CD4-positive, CD25-positive, alpha-beta regulatory T cell (primary cell): Measurements from ENCODE around the gene SLC19A1. TPM values are rescaled to one million over a fixed set of nuclear protein-coding genes. Genes with fewer than 3 reads are reported as not detected.
A peak's percentile ranks its signal among the peaks of the same experiment; 100 is the strongest.
"Not testable (repeated sequence)": the region's sequence is repeated elsewhere in the genome, so short reads cannot be mapped to it uniquely, and the experiment has no call there.

Source experiments
- ATAC-seq, 2 donors: fragments of 150-1000 bp; cut with Tn5 transposase; one replicate each; pipeline ENCODE4 v1.10.0; 2021; ENCODE audit warnings: low read depth in 2 of 2, moderate number of reproducible peaks in 2 of 2, moderate library complexity in 1 of 2
- DNase-seq, 3 donors: peaks; one replicate each; pipeline versions ENCODE4 v3.0.0 to v3.0.0-alpha.2; 2012 to 2022; ENCODE audit warnings: mixed read lengths in 1 of 3
- H3K27ac ChIP-seq: one replicate; pipeline ENCODE4 v1.7.0; 2013; ENCODE audit warnings: mild to moderate bottlenecking, low read length; ENCODE audit not compliant: insufficient read depth, poor library complexity, severe bottlenecking
- H3K27me3 ChIP-seq: one replicate; pipeline ENCODE4 v1.7.0; 2013; ENCODE audit warnings: low read length; ENCODE audit not compliant: control insufficient read depth, insufficient read depth
- H3K36me3 ChIP-seq: one replicate; pipeline ENCODE4 v1.7.0; 2013; ENCODE audit warnings: mild to moderate bottlenecking, low read length, moderate library complexity; ENCODE audit not compliant: control insufficient read depth, insufficient read depth
- H3K4me1 ChIP-seq: 2 replicates; pipeline ENCODE4 v1.7.0; 2013; ENCODE audit warnings: mild to moderate bottlenecking, low read length; ENCODE audit not compliant: insufficient read depth, control insufficient read depth, poor library complexity, severe bottlenecking
- H3K4me3 ChIP-seq: one replicate; pipeline ENCODE4 v1.7.0; 2013; ENCODE audit warnings: low read depth, mild to moderate bottlenecking, low read length, moderate library complexity
- H3K9me3 ChIP-seq, 2 experiments: 1 replicate in 1 of 2; 2 replicates in 1 of 2; pipeline ENCODE4 v1.7.0; 2013; ENCODE audit warnings: low read length in 2 of 2, mild to moderate bottlenecking in 1 of 2, moderate library complexity in 1 of 2; ENCODE audit not compliant: control insufficient read depth in 2 of 2
- H3K27ac Mint-ChIP-seq, 3 donors: one replicate each; pipeline ENCODE4 v1.8.0; 2020 to 2022; ENCODE audit warnings: mild to moderate bottlenecking in 3 of 3, mixed read lengths in 3 of 3, moderate library complexity in 2 of 3
- H3K27me3 Mint-ChIP-seq: one replicate; pipeline ENCODE4 v1.8.0; 2022; ENCODE audit warnings: mild to moderate bottlenecking, mixed read lengths
- H3K36me3 Mint-ChIP-seq: one replicate; pipeline ENCODE4 v1.8.0; 2020; ENCODE audit warnings: mixed read lengths
- H3K4me1 Mint-ChIP-seq, 4 donors: one replicate each; pipeline ENCODE4 v1.8.0; 2020 to 2022; ENCODE audit warnings: mixed read lengths in 4 of 4, mild to moderate bottlenecking in 1 of 4
- H3K4me3 Mint-ChIP-seq, 4 donors: one replicate each; pipeline ENCODE4 v1.8.0; 2020 to 2022; ENCODE audit warnings: mild to moderate bottlenecking in 4 of 4, mixed read lengths in 4 of 4, moderate library complexity in 3 of 4
- H3K9me3 Mint-ChIP-seq, 7 donors: one replicate each; pipeline ENCODE4 v1.8.0; 2020 to 2022; ENCODE audit warnings: mixed read lengths in 7 of 7, mild to moderate bottlenecking in 3 of 7, moderate library complexity in 2 of 7
- polyA plus RNA-seq, 4 donors: library from polyadenylated mRNA; unstranded; fragments of 300-500 nt; fragmentation: Illumina TruSeq; gene quantifications; one replicate each; pipeline ENCODE4 v1.2.3, GENCODE V29; 2021
- total RNA-seq: library from RNA; stranded (reverse); gene quantifications from one replicate; pipeline ENCODE4 v1.2.3, GENCODE V29; 2022

The SLC19A1 gene
- total and polyA plus RNA-seq, 5 donors from 2014 or later = 4.7 to 10.8 (median 5.3) TPM

GRCh38 chr21:45535341-45536081 lies 6.7 kb downstream of the SLC19A1 start:
- H3K27me3 Mint-ChIP-seq = no peaks in the 10 kb centered on the region
- H3K4me1 ChIP-seq = peaks cover 12% of the 10 kb centered on the region
- no peak overlapping the region for H3K27ac ChIP-seq
- no peaks in the 10 kb centered on the region for H3K36me3 ChIP-seq
- no peak for DNase-seq
- peak overlapping the region in 2 of 3 donors; percentile 35 to 46 for H3K27ac Mint-ChIP-seq
- ATAC-seq = no peak
- no peak overlapping the region for H3K4me3 Mint-ChIP-seq
- peaks cover 0 to 2% (median 0%) of the 10 kb centered on the region in 7 donors for H3K9me3 Mint-ChIP-seq
- no peaks in the 10 kb centered on the region for H3K27me3 ChIP-seq
- H3K4me1 Mint-ChIP-seq = peaks cover 0 to 30% (median 6%) of the 10 kb centered on the region in 4 donors
- H3K4me3 ChIP-seq = no peak overlapping the region
- H3K36me3 Mint-ChIP-seq = no peaks in the 10 kb centered on the region
- H3K9me3 ChIP-seq = no peaks in the 10 kb centered on the region

GRCh38 chr21:45534636-45535331 lies 7.5 kb downstream of the SLC19A1 start:
- H3K4me3 Mint-ChIP-seq = no peak overlapping the region

GRCh38 chr21:45533846-45534635 lies 8.2 kb downstream of the SLC19A1 start:
- no peak overlapping the region for H3K27ac Mint-ChIP-seq
- DNase-seq = no peak
- no peaks in the 10 kb centered on the region for H3K9me3 ChIP-seq
- H3K36me3 Mint-ChIP-seq = no peaks in the 10 kb centered on the region
- ATAC-seq = no peak
- peaks cover 5% of the 10 kb centered on the region for H3K36me3 ChIP-seq
- H3K4me3 Mint-ChIP-seq = no peak overlapping the region
- peaks cover 0 to 26% (median 5%) of the 10 kb centered on the region in 4 donors for H3K4me1 Mint-ChIP-seq
- H3K4me3 ChIP-seq = no peak overlapping the region
- H3K4me1 ChIP-seq = peaks cover 12% of the 10 kb centered on the region
- no peak overlapping the region for H3K27ac ChIP-seq
- H3K9me3 Mint-ChIP-seq = peaks cover 0 to 2% (median 0%) of the 10 kb centered on the region in 7 donors
- no peaks in the 10 kb centered on the region for H3K27me3 ChIP-seq
- no peaks in the 10 kb centered on the region for H3K27me3 Mint-ChIP-seq

More at GRCh38 chr21:45534636-45535331, 7.5 kb downstream of the SLC19A1 start:
- Mint-ChIP-seq H3K9me3 (peaks cover 0 to 2% (median 0%) of the 10 kb centered on the region in 7 donors), H3K4me1 (peaks cover 0 to 26% (median 5%) of the 10 kb centered on the region in 4 donors), H3K27me3 (no peaks in the 10 kb centered on the region), H3K27ac (no peak overlapping the region), H3K36me3 (no peaks in the 10 kb centered on the region)
- Histone ChIP-seq H3K36me3 (no peaks in the 10 kb centered on the region), H3K4me3 (no peak overlapping the region), H3K27ac (no peak overlapping the region), H3K9me3 (no peaks in the 10 kb centered on the region), H3K27me3 (no peaks in the 10 kb centered on the region), H3K4me1 (peaks cover 12% of the 10 kb centered on the region)
- no peak for DNase-seq
- no peak for ATAC-seq

- Mint-ChIP-seq H3K27ac (peak overlapping the region in 1 of 3 donors; percentile 96), H3K4me3 (no peak overlapping the region), H3K9me3 (peaks cover 0 to 2% (median 0%) of the 10 kb centered on the region in 7 donors), H3K27me3 (no peaks in the 10 kb centered on the region), H3K36me3 (no peaks in the 10 kb centered on the region), H3K4me1 (peaks cover 0 to 26% (median 5%) of the 10 kb centered on the region in 4 donors)
- DNase-seq (no peak), ATAC-seq (no peak)
- Histone ChIP-seq H3K9me3 (no peaks in the 10 kb centered on the region), H3K27ac (no peak overlapping the region), H3K4me1 (peaks cover 12% of the 10 kb centered on the region), H3K27me3 (no peaks in the 10 kb centered on the region), H3K36me3 (peaks cover 7% of the 10 kb centered on the region), H3K4me3 (no peak overlapping the region)
Measured at GRCh38 chr21:45533361-45533845, 8.8 kb downstream of the SLC19A1 start.

GRCh38 chr21:45532826-45533360 lies 9.3 kb downstream of the SLC19A1 start:
- Histone ChIP-seq H3K4me3 (no peak overlapping the region), H3K9me3 (no peaks in the 10 kb centered on the region), H3K36me3 (peaks cover 7% of the 10 kb centered on the region), H3K27ac (no peak overlapping the region), H3K4me1 (peaks cover 12% of the 10 kb centered on the region), H3K27me3 (no peaks in the 10 kb centered on the region)
- H3K27me3 Mint-ChIP-seq = no peaks in the 10 kb centered on the region
- H3K4me1 Mint-ChIP-seq = peaks cover 0 to 26% (median 5%) of the 10 kb centered on the region in 4 donors
- ATAC-seq = peak in 1 of 2 donors; percentile 36
- peak overlapping the region in 3 of 4 donors; percentile 42 to 78 (median 77) for H3K4me3 Mint-ChIP-seq
- H3K9me3 Mint-ChIP-seq = peaks cover 0 to 2% (median 0%) of the 10 kb centered on the region in 7 donors
- peak overlapping the region; percentile 57 to 96 (median 86) for H3K27ac Mint-ChIP-seq
- H3K36me3 Mint-ChIP-seq = no peaks in the 10 kb centered on the region
- no peak for DNase-seq

GRCh38 chr21:45531393-45532215 lies 10.6 kb downstream of the SLC19A1 start:
- Histone ChIP-seq H3K9me3 (no peaks in the 10 kb centered on the region), H3K27me3 (no peaks in the 10 kb centered on the region), H3K36me3 (peaks cover 7% of the 10 kb centered on the region), H3K4me3 (no peak overlapping the region), H3K27ac (no peak overlapping the region), H3K4me1 (peaks cover 12% of the 10 kb centered on the region)
- H3K36me3 Mint-ChIP-seq = peaks cover 4% of the 10 kb centered on the region
- DNase-seq = no peak
- peak overlapping the region in 2 of 3 donors; percentile 86 to 96 for H3K27ac Mint-ChIP-seq
- H3K4me3 Mint-ChIP-seq = no peak overlapping the region
- peaks cover 0 to 26% (median 6%) of the 10 kb centered on the region in 4 donors for H3K4me1 Mint-ChIP-seq
- H3K27me3 Mint-ChIP-seq = no peaks in the 10 kb centered on the region
- no peak for ATAC-seq
- H3K9me3 Mint-ChIP-seq = peaks cover 0 to 2% (median 0%) of the 10 kb centered on the region in 7 donors

- not testable (repeated sequence) for H3K27ac ChIP-seq, H3K4me3 ChIP-seq, H3K27ac Mint-ChIP-seq, H3K9me3 ChIP-seq, H3K9me3 Mint-ChIP-seq, H3K27me3 ChIP-seq, H3K4me3 Mint-ChIP-seq, DNase-seq, H3K36me3 ChIP-seq, ATAC-seq, H3K36me3 Mint-ChIP-seq, H3K27me3 Mint-ChIP-seq
- H3K4me1 Mint-ChIP-seq = peaks cover 0 to 24% (median 6%) of the 10 kb centered on the region in 4 donors
- peaks cover 12% of the 10 kb centered on the region for H3K4me1 ChIP-seq
Measured at GRCh38 chr21:45531114-45531392, 11.2 kb downstream of the SLC19A1 start.
